IPS-15b (cell line): ENCODE data around the gene ANKRD36B.
A peak's percentile ranks its signal among the peaks of the same experiment; 100 is the strongest.
"Not testable (repeated sequence)": the region's sequence is repeated elsewhere in the genome, so short reads cannot be mapped to it uniquely, and the experiment has no call there.

ENCODE experiments used
- H3K27me3 ChIP-seq: one replicate; pipeline ENCODE4 v1.6.1; 2013; ENCODE audit warnings: low read length; ENCODE audit not compliant: control insufficient read depth, insufficient read depth
- H3K36me3 ChIP-seq: one replicate; pipeline ENCODE4 v1.6.1; 2013; ENCODE audit warnings: low read length; ENCODE audit not compliant: control insufficient read depth, insufficient read depth
- H3K4me1 ChIP-seq: one replicate; pipeline ENCODE4 v1.6.1; 2013; ENCODE audit warnings: mild to moderate bottlenecking, low read length; ENCODE audit not compliant: control insufficient read depth, insufficient read depth
- H3K4me3 ChIP-seq: one replicate; pipeline ENCODE4 v1.5.1; 2013; ENCODE audit warnings: low read depth, low read length
- H3K9ac ChIP-seq: one replicate; pipeline ENCODE4 v1.6.1; 2013; ENCODE audit warnings: low read depth, mild to moderate bottlenecking, low read length
- H3K9me3 ChIP-seq: one replicate; pipeline ENCODE4 v1.6.1; 2013; ENCODE audit warnings: mild to moderate bottlenecking, low read length; ENCODE audit not compliant: control insufficient read depth, insufficient read depth

ANKRD36B gene

GRCh38 chr2:97589598-97590510 lies at the start of gene ANKRD36B:
Gene ANKRD36B (minus strand): TSS chr2:97589877. CDS start chr2:97589685, 192 bp downstream.
- H3K4me3 ChIP-seq: peak within 1 kb of the TSS; percentile 69
- H3K27me3 ChIP-seq, H3K9ac ChIP-seq, H3K9me3 ChIP-seq, H3K36me3 ChIP-seq, H3K4me1 ChIP-seq: not testable (repeated sequence)

- H3K9me3 ChIP-seq, H3K4me1 ChIP-seq, H3K36me3 ChIP-seq, H3K27me3 ChIP-seq, H3K4me3 ChIP-seq, H3K9ac ChIP-seq: not testable (repeated sequence)
Observed at GRCh38 chr2:97626049-97626430, 36.4 kb upstream of the ANKRD36B start.

- H3K9me3 ChIP-seq, H3K4me1 ChIP-seq, H3K4me3 ChIP-seq, H3K27me3 ChIP-seq, H3K9ac ChIP-seq, H3K36me3 ChIP-seq: not testable (repeated sequence)
Observed at GRCh38 chr2:97625354-97626048, 35.8 kb upstream of the ANKRD36B start.

GRCh38 chr2:97622976-97623375 lies 33.3 kb upstream of the ANKRD36B start:
- H3K9ac ChIP-seq, H3K4me3 ChIP-seq, H3K27me3 ChIP-seq, H3K4me1 ChIP-seq, H3K36me3 ChIP-seq, H3K9me3 ChIP-seq: not testable (repeated sequence)

- H3K27me3 ChIP-seq, H3K9me3 ChIP-seq, H3K9ac ChIP-seq, H3K36me3 ChIP-seq, H3K4me3 ChIP-seq, H3K4me1 ChIP-seq: not testable (repeated sequence)
Observed at GRCh38 chr2:97620492-97620891, 30.8 kb upstream of the ANKRD36B start.

GRCh38 chr2:97618939-97619827 lies 29.5 kb upstream of the ANKRD36B start:
- H3K9me3 ChIP-seq, H3K9ac ChIP-seq, H3K4me1 ChIP-seq, H3K27me3 ChIP-seq, H3K4me3 ChIP-seq, H3K36me3 ChIP-seq: not testable (repeated sequence)

- Histone ChIP-seq H3K9ac (no peak overlapping the region), H3K36me3 (no peaks in the 10 kb centered on the region), H3K4me3 (no peak overlapping the region), H3K27me3 (no peaks in the 10 kb centered on the region), H3K4me1 (no peaks in the 10 kb centered on the region), H3K9me3 (no peaks in the 10 kb centered on the region)
Observed at GRCh38 chr2:97617911-97618310, 28.2 kb upstream of the ANKRD36B start.

GRCh38 chr2:97615746-97616145 lies 26.1 kb upstream of the ANKRD36B start:
- not testable (repeated sequence) for H3K36me3 ChIP-seq, H3K4me1 ChIP-seq, H3K27me3 ChIP-seq, H3K4me3 ChIP-seq, H3K9ac ChIP-seq, H3K9me3 ChIP-seq

- not testable (repeated sequence) for H3K4me1 ChIP-seq, H3K9me3 ChIP-seq, H3K27me3 ChIP-seq, H3K36me3 ChIP-seq, H3K9ac ChIP-seq, H3K4me3 ChIP-seq
Observed at GRCh38 chr2:97611895-97612294, 22.2 kb upstream of the ANKRD36B start.

GRCh38 chr2:97608745-97609144 lies 19.1 kb upstream of the ANKRD36B start:
- not testable (repeated sequence) for H3K36me3 ChIP-seq, H3K4me3 ChIP-seq, H3K9ac ChIP-seq

GRCh38 chr2:97605524-97606339 lies 16.1 kb upstream of the ANKRD36B start:
- not testable (repeated sequence) for H3K36me3 ChIP-seq, H3K4me1 ChIP-seq, H3K9me3 ChIP-seq, H3K4me3 ChIP-seq, H3K27me3 ChIP-seq, H3K9ac ChIP-seq

More at GRCh38 chr2:97608745-97609144, 19.1 kb upstream of the ANKRD36B start:
- H3K27me3 ChIP-seq, H3K9me3 ChIP-seq, H3K4me1 ChIP-seq: not testable (repeated sequence)
